Lung (tissue), 12 donors: Measurements from ENCODE around the gene GPR137. TPM values are rescaled to one million over a fixed set of nuclear protein-coding genes. Genes with fewer than 3 reads are reported as not detected.

Source experiments
- ATAC-seq: fragments of 200-7000 bp; cut with Tn5 transposase; one replicate; pipeline ENCODE4 v1.9.1; 2020; ENCODE audit warnings: moderate number of reproducible peaks; ENCODE audit not compliant: insufficient read depth, low FRiP score
- DNase-seq, 3 donors: peaks; one replicate each; pipeline ENCODE4 v3.0.0-alpha.2; 2013 to 2017
- H3K27ac ChIP-seq, 2 donors: one replicate each; pipeline ENCODE4 v1.5.1; 2013; ENCODE audit warnings: mild to moderate bottlenecking in 2 of 2, moderate library complexity in 2 of 2, control low read depth in 1 of 2, inconsistent platforms in 1 of 2, low read depth in 1 of 2, low read length in 1 of 2
- H3K27me3 ChIP-seq, 3 donors: one replicate each; pipeline ENCODE4 v1.5.1; 2013; ENCODE audit warnings: low read length in 2 of 3; ENCODE audit not compliant: control insufficient read depth in 3 of 3, insufficient read depth in 3 of 3
- H3K36me3 ChIP-seq, 4 donors: one replicate each; pipeline ENCODE4 v1.5.1; 2013; ENCODE audit warnings: low read length in 4 of 4, mild to moderate bottlenecking in 1 of 4, moderate library complexity in 1 of 4; ENCODE audit not compliant: control insufficient read depth in 4 of 4, insufficient read depth in 4 of 4
- H3K4me1 ChIP-seq, 5 donors: one replicate each; pipeline ENCODE4 v1.5.1; 2013; ENCODE audit warnings: low read length in 5 of 5, mild to moderate bottlenecking in 2 of 5, moderate library complexity in 1 of 5; ENCODE audit not compliant: control insufficient read depth in 5 of 5, insufficient read depth in 5 of 5
- H3K4me3 ChIP-seq: one replicate; pipeline ENCODE4 v1.5.1; 2013; ENCODE audit warnings: mild to moderate bottlenecking, control low read depth, moderate library complexity
- H3K9ac ChIP-seq, 2 donors: one replicate each; pipeline ENCODE4 v1.5.1; 2013; ENCODE audit warnings: low read length in 2 of 2, control low read depth in 1 of 2; ENCODE audit not compliant: insufficient read depth in 1 of 2
- H3K9me3 ChIP-seq, 4 donors: one replicate each; pipeline ENCODE4 v1.5.1; 2013; ENCODE audit warnings: low read length in 3 of 4, mild to moderate bottlenecking in 1 of 4, moderate library complexity in 1 of 4; ENCODE audit not compliant: control insufficient read depth in 4 of 4, insufficient read depth in 3 of 4
- CTCF ChIP-seq: IDR thresholded peaks from 2 replicates; pipeline ENCODE4 v1.5.1; 2012; ENCODE audit warnings: mild to moderate bottlenecking; ENCODE audit errors: control extremely low read depth, extremely low read depth
- WGBS, 2 donors: extraction: QIAGEN DNeasy Blood & Tissue Kit; methylation state at CpG; one replicate each; pipeline ENCODE4 v1.1.7; 2013; 5-methylcytosine and 5-hydroxymethylcytosine counted together
- polyA plus RNA-seq, 2 donors: library from polyadenylated mRNA; stranded (reverse); fragments of 200-250 nt; gene quantifications; one replicate each; pipeline ENCODE4 v1.2.1, GENCODE V29; 2013
- total RNA-seq, 2 donors: library from RNA; depleted of rRNA in 1 of 2; stranded (reverse); fragments of >200 nt in 1 of 2; gene quantifications; one replicate each; pipeline ENCODE4 v1.2.1, GENCODE V29; 2014 to 2021
- donor health status: control.
- donor health status: control.
- donor health status: Bipolar disorder and iron deficiency.
- donor health status: healthy.
- donor health status: DM: yes; HTN: yes; CAD: no.

GPR137 gene
- total and polyA plus RNA-seq, 4 donors = 14.5 to 59.1 (median 27.5) TPM

GRCh38 chr11:64289002-64289564, 3.4 kb downstream of the GPR137 start:
- WGBS, 2 donors = 93 to 98% methylated on average over 13 of the region's 13 CpGs

DNA sequence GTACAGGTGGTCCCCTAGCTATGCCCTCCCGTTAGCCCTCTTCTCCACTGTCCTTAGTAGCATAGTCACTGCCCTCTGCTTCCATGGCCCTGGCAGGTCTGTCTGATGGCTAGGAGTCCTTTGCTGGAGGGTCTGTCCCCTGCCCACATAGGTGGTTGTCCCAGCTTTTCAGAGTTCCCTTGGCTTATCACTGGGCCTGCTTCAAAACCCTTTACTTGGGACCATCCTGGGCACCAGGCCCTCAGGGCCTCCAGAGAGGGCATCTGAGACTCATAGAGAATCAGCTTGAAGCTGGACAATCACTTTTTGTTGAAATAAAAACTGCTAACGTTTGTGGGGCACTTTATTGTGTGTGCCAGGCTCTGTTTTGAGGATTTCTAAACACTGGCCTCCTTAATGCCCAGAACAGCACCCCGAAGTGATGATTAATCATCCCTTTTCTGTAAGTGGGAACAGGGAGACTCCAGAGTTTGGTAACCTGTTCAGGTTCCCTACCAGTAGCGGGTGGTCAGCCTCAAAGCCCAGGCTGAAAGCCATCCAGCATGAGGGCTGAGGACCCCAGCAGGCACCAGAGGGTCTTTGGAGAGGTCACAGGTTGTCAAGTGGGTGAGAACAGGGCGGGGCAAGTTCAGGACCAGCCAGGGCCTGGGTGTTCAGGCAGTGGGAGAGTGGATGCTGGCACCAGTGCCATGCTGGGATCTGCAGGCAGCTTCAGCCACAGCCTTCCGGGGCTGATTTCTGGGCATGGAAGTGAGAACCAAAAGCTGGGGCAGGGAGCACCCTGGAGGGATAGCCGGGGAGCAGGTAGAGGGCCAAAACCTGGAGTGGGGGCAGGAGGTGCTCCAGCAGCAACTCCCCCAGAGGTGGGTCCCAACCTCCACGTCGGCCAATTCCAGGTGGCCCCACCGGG, 5.0 kb downstream of the GPR137 start:
- Histone ChIP-seq H3K9me3 (peaks cover 0 to 5% (median 0%) of the 10 kb centered on the region in 4 donors), H3K4me3 (no peak overlapping the region), H3K4me1 (peaks cover 0 to 19% (median 0%) of the 10 kb centered on the region in 5 donors), H3K27me3 (peaks cover 0 to 42% (median 32%) of the 10 kb centered on the region in 3 donors), H3K27ac (no peak overlapping the region), H3K9ac (no peak overlapping the region), H3K36me3 (peaks cover 0 to 3% (median 0%) of the 10 kb centered on the region in 4 donors)
- TF ChIP-seq CTCF = no peak
- ATAC-seq (no peak), DNase-seq (no peak)
- WGBS, 2 donors = 48 to 56% methylated on average over 10 of the region's 10 CpGs

More at GRCh38 chr11:64289002-64289564, 3.4 kb downstream of the GPR137 start:
- Histone ChIP-seq H3K9me3 (peaks cover 0 to 5% (median 0%) of the 10 kb centered on the region in 4 donors), H3K27me3 (peaks cover 0 to 28% (median 21%) of the 10 kb centered on the region in 3 donors), H3K4me3 (no peak overlapping the region), H3K4me1 (peaks cover 0 to 22% (median 0%) of the 10 kb centered on the region in 5 donors), H3K36me3 (peaks cover 0 to 3% (median 0%) of the 10 kb centered on the region in 4 donors), H3K27ac (no peak overlapping the region), H3K9ac (no peak overlapping the region)
- no peak for TF ChIP-seq CTCF
- DNase-seq (no peak), ATAC-seq (no peak)

DNA sequence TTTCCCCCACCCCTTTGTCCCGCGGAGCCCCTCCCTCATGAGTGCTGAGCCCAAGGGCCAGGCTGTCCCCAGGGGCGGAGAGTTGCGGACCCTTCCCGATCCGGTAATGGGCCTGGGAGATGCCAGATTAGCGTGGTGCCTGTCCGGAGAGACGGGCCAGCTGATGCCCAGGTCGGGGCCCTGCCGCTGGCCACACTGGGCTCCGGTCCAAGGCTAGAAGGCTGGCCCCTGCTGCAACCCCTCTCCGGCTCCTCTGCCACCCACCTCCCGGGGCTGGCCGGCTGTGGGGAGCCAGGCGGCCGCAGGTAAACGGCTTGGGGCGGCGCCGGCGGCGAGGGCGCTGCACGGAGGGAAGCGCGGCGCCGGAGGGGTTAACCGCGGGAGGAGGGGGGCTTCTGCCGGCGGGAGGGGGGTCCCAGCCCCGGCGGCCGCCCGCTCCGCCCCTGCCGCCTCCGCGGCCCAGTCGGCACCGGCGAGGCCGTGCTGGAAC, 5.7 kb downstream of the GPR137 start, which contains the start of gene KCNK4:
TSS of gene KCNK4 (plus strand) at position 41 of the 490 bp plus-strand sequence. CDS start 1,717 bp downstream, outside the sequence.
- Histone ChIP-seq H3K4me3 (peak within 1 kb of the TSS; percentile 10), H3K27me3 (peaks cover 0 to 49% (median 39%) of the 10 kb centered on the region in 3 donors), H3K27ac (no peak within 1 kb of the TSS), H3K9ac (no peak within 1 kb of the TSS), H3K36me3 (peaks cover 0 to 3% (median 0%) of the 10 kb centered on the region in 4 donors), H3K4me1 (peaks cover 0 to 15% (median 0%) of the 10 kb centered on the region in 5 donors), H3K9me3 (peaks cover 0 to 5% (median 0%) of the 10 kb centered on the region in 4 donors)
- 3 to 9% methylated on average over 18 to 45 of the region's 45 CpGs for WGBS, 2 donors
- TF ChIP-seq CTCF = no peak
- DNase-seq (no peak), ATAC-seq (no peak)
